WTC11 (cell line): ENCODE measurements around the gene EXOSC1. TPM values are rescaled to one million over a fixed set of nuclear protein-coding genes. Genes with fewer than 3 reads are reported as not detected.

Experiments
- ATAC-seq: fragments of 200-7000 bp; cut with Tn5 transposase; 2 replicates; pipeline ENCODE4 v1.10.0; 2021; ENCODE audit warnings: mild to moderate bottlenecking, moderate library complexity
- CTCF ChIA-PET: fragments of 300-600 bp; sonication (Branson Sonifier 250); formaldehyde crosslinking; loops from one replicate; lab custom pipeline; 2021; ENCODE audit warnings: antibody characterized with exemption; lab: Charles Lee
- POLR2A ChIA-PET: fragments of 350-600 bp; sonication (Branson Sonifier 250); formaldehyde crosslinking; loops from one replicate; lab custom pipeline; 2021; ENCODE audit warnings: antibody characterized with exemption; lab: Charles Lee
- DNase-seq: peaks from one replicate; pipeline ENCODE4 v3.0.0; 2021; ENCODE audit warnings: low spot score
- H3K27ac Mint-ChIP-seq: 2 replicates; pipeline ENCODE4 v1.8.0; 2021; ENCODE audit warnings: mixed read lengths
- H3K27me3 Mint-ChIP-seq: 2 replicates; pipeline ENCODE4 v1.8.0; 2021; ENCODE audit warnings: low read depth, mild to moderate bottlenecking, moderate library complexity, mixed read lengths
- H3K36me3 Mint-ChIP-seq: 2 replicates; pipeline ENCODE4 v1.8.0; 2021; ENCODE audit warnings: mixed read lengths
- H3K4me1 Mint-ChIP-seq: 2 replicates; pipeline ENCODE4 v1.8.0; 2022; ENCODE audit warnings: mixed read lengths
- H3K4me3 Mint-ChIP-seq: 2 replicates; pipeline ENCODE4 v1.8.0; 2021; ENCODE audit warnings: mild to moderate bottlenecking, moderate library complexity, mixed read lengths
- H3K9me3 Mint-ChIP-seq: 2 replicates; pipeline ENCODE4 v1.8.0; 2021; ENCODE audit warnings: mixed read lengths
- ELF4 ChIP-seq: sonication (generic); formaldehyde crosslinking; IDR thresholded peaks from 2 replicates; pipeline ENCODE4 v1.8.1; 2022; ENCODE audit warnings: low read depth, mild to moderate bottlenecking, moderate library complexity, missing genetic modification reagents
- ETV6 ChIP-seq: sonication (generic); formaldehyde crosslinking; IDR thresholded peaks from 2 replicates; pipeline ENCODE4 v1.8.1; 2022; ENCODE audit warnings: mild to moderate bottlenecking, missing genetic modification reagents
- FOXJ3 ChIP-seq: sonication (generic); formaldehyde crosslinking; IDR thresholded peaks from 2 replicates; pipeline ENCODE4 v1.9.0; 2021; ENCODE audit warnings: missing genetic modification reagents, mild to moderate bottlenecking, borderline replicate concordance
- FOXP4 ChIP-seq: sonication (generic); formaldehyde crosslinking; IDR thresholded peaks from 2 replicates; pipeline ENCODE4 v1.8.0; 2022; ENCODE audit warnings: mild to moderate bottlenecking, missing genetic modification reagents
- IRF1 ChIP-seq: sonication (generic); formaldehyde crosslinking; IDR thresholded peaks from 2 replicates; pipeline ENCODE4 v1.8.0; 2023; ENCODE audit warnings: missing genetic modification reagents
- IRF2 ChIP-seq: sonication (generic); formaldehyde crosslinking; IDR thresholded peaks from 2 replicates; pipeline ENCODE4 v1.8.0; 2022; ENCODE audit warnings: low read depth, missing genetic modification reagents, borderline replicate concordance
- NFYB ChIP-seq: sonication (generic); formaldehyde crosslinking; conservative IDR thresholded peaks from 2 replicates; pipeline ENCODE4 v1.8.0; 2022; ENCODE audit warnings: low read depth, missing genetic modification reagents
- RORB ChIP-seq: fragments of 250-450 bp; sonication (Bioruptor Pico); IDR thresholded peaks from 2 replicates; pipeline ENCODE4 v1.9.0; 2021; ENCODE audit warnings: mild to moderate bottlenecking
- SP1 ChIP-seq: sonication (generic); formaldehyde crosslinking; conservative IDR thresholded peaks from 2 replicates; pipeline ENCODE4 v1.8.1; 2022; ENCODE audit warnings: missing genetic modification reagents
- TEAD1 ChIP-seq: sonication (generic); formaldehyde crosslinking; IDR thresholded peaks from 2 replicates; pipeline ENCODE4 v1.8.0; 2022; ENCODE audit warnings: mild to moderate bottlenecking, missing genetic modification reagents
- TP53 ChIP-seq: sonication (generic); formaldehyde crosslinking; IDR thresholded peaks from 2 replicates; pipeline ENCODE4 v1.8.1; 2023; ENCODE audit warnings: mild to moderate bottlenecking, missing genetic modification reagents
- ZNF138 ChIP-seq: sonication (generic); formaldehyde crosslinking; conservative IDR thresholded peaks from 2 replicates; pipeline ENCODE4 v1.8.1; 2022; ENCODE audit warnings: mild to moderate bottlenecking, moderate library complexity, missing genetic modification reagents
- ZNF532 ChIP-seq: fragments of 250-450 bp; sonication (Bioruptor Pico); IDR thresholded peaks from 2 replicates; pipeline ENCODE4 v1.9.0; 2021; ENCODE audit warnings: mild to moderate bottlenecking, borderline replicate concordance
- total RNA-seq: library from RNA; stranded (reverse); gene quantifications from 3 replicates; pipeline ENCODE4 v1.2.3, GENCODE V29; 2021

EXOSC1 gene
- total RNA-seq, 1 experiment from 2014 or later = 53.7 TPM

- ATAC-seq (no peak), DNase-seq (peak; percentile 36)
- Mint-ChIP-seq H3K9me3 (no peaks in the 10 kb centered on the region), H3K27me3 (peaks cover 5% of the 10 kb centered on the region), H3K27ac (peak overlapping the region; percentile 94), H3K4me3 (peak overlapping the region; percentile 81), H3K4me1 (peaks cover 59% of the 10 kb centered on the region), H3K36me3 (peaks cover 12% of the 10 kb centered on the region)
- CTCF ChIA-PET = interaction anchor here (1.1 to 1.7 kb wide), 9 partner anchors 10 to 284 kb away, joined by 3 to 9 read pairs (median 4); no protein-coding TSS in a partner anchor
- POLR2A ChIA-PET = interaction anchor here (1.0 kb wide), 1 partner anchor 15 kb away, joined by 5 read pairs; no protein-coding TSS in a partner anchor
- TF ChIP-seq TP53 (CRISPR knock-in tag) = no peak
- TF ChIP-seq SP1 = 0 out of 2 replicates have a peak, but pooled peaks have one; percentile 24
Measured at GRCh38 chr10:97494863-97495506, 49.2 kb upstream of the EXOSC1 start.

- Mint-ChIP-seq H3K27ac (peak overlapping the region; percentile 94; the same call in 1 of the 2 replicates), H3K36me3 (peaks cover 12% of the 10 kb centered on the region), H3K4me1 (peaks cover 62% of the 10 kb centered on the region), H3K9me3 (no peaks in the 10 kb centered on the region), H3K27me3 (no peaks in the 10 kb centered on the region), H3K4me3 (no peak overlapping the region)
- ChIA-PET CTCF (interaction anchor here (1.1 to 1.7 kb wide), 5 partner anchors 27 to 283 kb away, joined by 3 to 6 read pairs (median 5); no protein-coding TSS in a partner anchor), POLR2A (no interaction called here)
- no peak for ATAC-seq
- DNase-seq = no peak
- no peak for TF ChIP-seq ZNF138 (CRISPR knock-in tag)
- no peak for TF ChIP-seq TEAD1 (CRISPR knock-in tag)
- TF ChIP-seq IRF2 (CRISPR knock-in tag) = no peak
Measured at GRCh38 chr10:97494151-97494550, 48.3 kb upstream of the EXOSC1 start.

GRCh38 chr10:97490592-97490991 is 44.8 kb upstream of the EXOSC1 start:
- TF ChIP-seq IRF1 (CRISPR knock-in tag) = no peak
- TF ChIP-seq ZNF532 (CRISPR knock-in tag) = no peak
- ATAC-seq (no peak), DNase-seq (no peak)
- no peaks in the 10 kb centered on the region for H3K9me3 Mint-ChIP-seq
- H3K27ac Mint-ChIP-seq = peak overlapping the region; percentile 75
- peaks cover 22% of the 10 kb centered on the region for H3K36me3 Mint-ChIP-seq
- no peaks in the 10 kb centered on the region for H3K27me3 Mint-ChIP-seq
- ChIA-PET CTCF (interaction anchor here (1.1 to 1.2 kb wide), 2 partner anchors 26 to 63 kb away, joined by 3 to 5 read pairs; no protein-coding TSS in a partner anchor), POLR2A (interaction anchor here (0.6 kb wide), 1 partner anchor 49 kb away, joined by 3 read pairs; no protein-coding TSS in a partner anchor)
- peaks cover 41% of the 10 kb centered on the region for H3K4me1 Mint-ChIP-seq
- no peak overlapping the region for H3K4me3 Mint-ChIP-seq

- Mint-ChIP-seq H3K9me3 (no peaks in the 10 kb centered on the region), H3K27ac (no peak overlapping the region), H3K4me1 (peaks cover 21% of the 10 kb centered on the region), H3K27me3 (no peaks in the 10 kb centered on the region), H3K36me3 (peaks cover 11% of the 10 kb centered on the region), H3K4me3 (no peak overlapping the region)
- no peak for DNase-seq
- ATAC-seq = no peak
- POLR2A ChIA-PET = no interaction called here
- CTCF ChIA-PET = interaction anchor here (1.6 kb wide), 1 partner anchor 49 kb away, joined by 3 read pairs; no protein-coding TSS in a partner anchor
- TF ChIP-seq ETV6 (CRISPR knock-in tag) (no peak), FOXP4 (no peak), ELF4 (CRISPR knock-in tag) (no peak), RORB (no peak), ZNF532 (CRISPR knock-in tag) (no peak), NFYB (no peak), FOXJ3 (no peak)
Measured at GRCh38 chr10:97485647-97486281, 40.0 kb upstream of the EXOSC1 start.
